WTC11 (cell line): ENCODE data around the gene VTI1B. TPM values are rescaled to one million over a fixed set of nuclear protein-coding genes. Genes with fewer than 3 reads are reported as not detected.

Experiments used
- ATAC-seq: fragments of 200-7000 bp; cut with Tn5 transposase; 2 replicates; pipeline ENCODE4 v1.10.0; 2021; ENCODE audit warnings: mild to moderate bottlenecking, moderate library complexity
- CTCF ChIA-PET: fragments of 300-600 bp; sonication (Branson Sonifier 250); formaldehyde crosslinking; loops from one replicate; lab custom pipeline; 2021; ENCODE audit warnings: antibody characterized with exemption; lab: Charles Lee
- POLR2A ChIA-PET: fragments of 350-600 bp; sonication (Branson Sonifier 250); formaldehyde crosslinking; loops from one replicate; lab custom pipeline; 2021; ENCODE audit warnings: antibody characterized with exemption; lab: Charles Lee
- DNase-seq: peaks from one replicate; pipeline ENCODE4 v3.0.0; 2021; ENCODE audit warnings: low spot score
- H3K27ac Mint-ChIP-seq: 2 replicates; pipeline ENCODE4 v1.8.0; 2021; ENCODE audit warnings: mixed read lengths
- H3K27me3 Mint-ChIP-seq: 2 replicates; pipeline ENCODE4 v1.8.0; 2021; ENCODE audit warnings: low read depth, mild to moderate bottlenecking, moderate library complexity, mixed read lengths
- H3K36me3 Mint-ChIP-seq: 2 replicates; pipeline ENCODE4 v1.8.0; 2021; ENCODE audit warnings: mixed read lengths
- H3K4me1 Mint-ChIP-seq: 2 replicates; pipeline ENCODE4 v1.8.0; 2022; ENCODE audit warnings: mixed read lengths
- H3K4me3 Mint-ChIP-seq: 2 replicates; pipeline ENCODE4 v1.8.0; 2021; ENCODE audit warnings: mild to moderate bottlenecking, moderate library complexity, mixed read lengths
- H3K9me3 Mint-ChIP-seq: 2 replicates; pipeline ENCODE4 v1.8.0; 2021; ENCODE audit warnings: mixed read lengths
- EMX1 ChIP-seq: fragments of 250-450 bp; sonication (Bioruptor Pico); IDR thresholded peaks from 2 replicates; pipeline ENCODE4 v1.8.0; 2021; ENCODE audit warnings: mild to moderate bottlenecking
- ETV6 ChIP-seq: sonication (generic); formaldehyde crosslinking; IDR thresholded peaks from 2 replicates; pipeline ENCODE4 v1.8.1; 2022; ENCODE audit warnings: mild to moderate bottlenecking, missing genetic modification reagents
- FOXP4 ChIP-seq: sonication (generic); formaldehyde crosslinking; IDR thresholded peaks from 2 replicates; pipeline ENCODE4 v1.8.0; 2022; ENCODE audit warnings: mild to moderate bottlenecking, missing genetic modification reagents
- GTF2I ChIP-seq: fragments of 250-450 bp; sonication (Bioruptor Pico); conservative IDR thresholded peaks from 2 replicates; pipeline ENCODE4 v1.4.0; 2021; ENCODE audit warnings: mild to moderate bottlenecking
- PRRX2 ChIP-seq: fragments of 250-450 bp; sonication (Bioruptor Pico); IDR thresholded peaks from 2 replicates; pipeline ENCODE4 v1.8.0; 2021; ENCODE audit warnings: mild to moderate bottlenecking
- TP53 ChIP-seq: sonication (generic); formaldehyde crosslinking; IDR thresholded peaks from 2 replicates; pipeline ENCODE4 v1.8.1; 2023; ENCODE audit warnings: mild to moderate bottlenecking, missing genetic modification reagents
- ZBTB21 ChIP-seq: sonication (generic); formaldehyde crosslinking; IDR thresholded peaks from 2 replicates; pipeline ENCODE4 v1.8.1; 2023; ENCODE audit warnings: mild to moderate bottlenecking, missing genetic modification reagents, borderline replicate concordance
- ZNF317 ChIP-seq: sonication (generic); formaldehyde crosslinking; IDR thresholded peaks from 2 replicates; pipeline ENCODE4 v1.8.1; 2023; ENCODE audit warnings: low read depth, mild to moderate bottlenecking, moderate library complexity, missing genetic modification reagents, borderline replicate concordance
- ZNF396 ChIP-seq: fragments of 250-450 bp; sonication (Bioruptor Pico); IDR thresholded peaks from 2 replicates; pipeline ENCODE4 v1.8.0; 2021; ENCODE audit warnings: mild to moderate bottlenecking, moderate library complexity, borderline replicate concordance
- ZNF512 ChIP-seq: sonication (generic); formaldehyde crosslinking; IDR thresholded peaks from 2 replicates; pipeline ENCODE4 v1.8.1; 2022; ENCODE audit warnings: missing genetic modification reagents, borderline replicate concordance
- ZSCAN18 ChIP-seq: fragments of 250-450 bp; sonication (Bioruptor Pico); IDR thresholded peaks from 2 replicates; pipeline ENCODE4 v2.1.2; 2022; ENCODE audit warnings: mild to moderate bottlenecking, moderate library complexity
- total RNA-seq: library from RNA; stranded (reverse); gene quantifications from 3 replicates; pipeline ENCODE4 v1.2.3, GENCODE V29; 2021
- TF ChIP-seq, protein P1 (sequence below): fragments of 250-450 bp; sonication (Bioruptor Pico); IDR thresholded peaks from 2 replicates; pipeline ENCODE4 v1.9.0; 2021; ENCODE audit warnings: mild to moderate bottlenecking
- TF ChIP-seq, protein P2 (sequence below): sonication (generic); formaldehyde crosslinking; IDR thresholded peaks from 2 replicates; pipeline ENCODE4 v1.8.1; 2023; ENCODE audit warnings: mild to moderate bottlenecking, moderate library complexity, missing genetic modification reagents
- TF ChIP-seq, protein P3 (sequence below): sonication (generic); formaldehyde crosslinking; IDR thresholded peaks from 2 replicates; pipeline ENCODE4 v1.8.0; 2023; ENCODE audit warnings: missing genetic modification reagents, mild to moderate bottlenecking, borderline replicate concordance

Gene VTI1B
- total RNA-seq, 1 experiment from 2014 or later: 108 TPM

DNA sequence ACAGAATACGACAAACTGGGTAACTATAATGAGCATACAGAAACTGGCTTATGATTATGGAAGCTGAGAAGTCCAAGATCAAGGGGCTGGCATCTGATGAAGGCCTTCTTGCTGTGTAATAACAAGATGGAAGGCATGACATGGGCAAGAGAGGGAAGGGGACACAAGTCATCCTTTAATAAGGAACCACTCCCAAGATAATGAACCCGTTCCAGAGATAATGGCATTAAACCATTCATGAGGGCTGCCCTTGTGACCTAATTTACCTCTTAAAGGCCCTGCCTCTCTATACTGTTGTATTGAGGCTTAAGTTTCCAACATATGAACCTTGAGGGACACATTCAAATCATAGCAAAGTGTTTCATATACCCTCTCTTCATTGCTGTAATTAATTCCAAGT, 4.6 kb upstream of the VTI1B start (continued):
- TF ChIP-seq FOXP4: no peak

GRCh38 chr14:67675219-67675582, 769 bp upstream of the VTI1B start:
- H3K27me3 Mint-ChIP-seq: no peaks in the 10 kb centered on the region
- 0 out of 2 replicates have a peak, but pooled peaks have one; percentile 18 for TF ChIP-seq EMX1
- 0 out of 2 replicates have a peak, but pooled peaks have one; percentile 46 for TF ChIP-seq PRRX2
- TF ChIP-seq ZNF317 (CRISPR knock-in tag): no peak
- no peak for TF ChIP-seq ZNF396 (CRISPR knock-in tag)
- TF ChIP-seq, protein P1, sequence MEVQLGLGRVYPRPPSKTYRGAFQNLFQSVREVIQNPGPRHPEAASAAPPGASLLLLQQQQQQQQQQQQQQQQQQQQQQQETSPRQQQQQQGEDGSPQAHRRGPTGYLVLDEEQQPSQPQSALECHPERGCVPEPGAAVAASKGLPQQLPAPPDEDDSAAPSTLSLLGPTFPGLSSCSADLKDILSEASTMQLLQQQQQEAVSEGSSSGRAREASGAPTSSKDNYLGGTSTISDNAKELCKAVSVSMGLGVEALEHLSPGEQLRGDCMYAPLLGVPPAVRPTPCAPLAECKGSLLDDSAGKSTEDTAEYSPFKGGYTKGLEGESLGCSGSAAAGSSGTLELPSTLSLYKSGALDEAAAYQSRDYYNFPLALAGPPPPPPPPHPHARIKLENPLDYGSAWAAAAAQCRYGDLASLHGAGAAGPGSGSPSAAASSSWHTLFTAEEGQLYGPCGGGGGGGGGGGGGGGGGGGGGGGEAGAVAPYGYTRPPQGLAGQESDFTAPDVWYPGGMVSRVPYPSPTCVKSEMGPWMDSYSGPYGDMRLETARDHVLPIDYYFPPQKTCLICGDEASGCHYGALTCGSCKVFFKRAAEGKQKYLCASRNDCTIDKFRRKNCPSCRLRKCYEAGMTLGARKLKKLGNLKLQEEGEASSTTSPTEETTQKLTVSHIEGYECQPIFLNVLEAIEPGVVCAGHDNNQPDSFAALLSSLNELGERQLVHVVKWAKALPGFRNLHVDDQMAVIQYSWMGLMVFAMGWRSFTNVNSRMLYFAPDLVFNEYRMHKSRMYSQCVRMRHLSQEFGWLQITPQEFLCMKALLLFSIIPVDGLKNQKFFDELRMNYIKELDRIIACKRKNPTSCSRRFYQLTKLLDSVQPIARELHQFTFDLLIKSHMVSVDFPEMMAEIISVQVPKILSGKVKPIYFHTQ: no peak
- no peak for TF ChIP-seq ZNF512 (CRISPR knock-in tag)
- TF ChIP-seq GTF2I: 0 out of 2 replicates have a peak, but pooled peaks have one; percentile 11
- TF ChIP-seq, protein P2, sequence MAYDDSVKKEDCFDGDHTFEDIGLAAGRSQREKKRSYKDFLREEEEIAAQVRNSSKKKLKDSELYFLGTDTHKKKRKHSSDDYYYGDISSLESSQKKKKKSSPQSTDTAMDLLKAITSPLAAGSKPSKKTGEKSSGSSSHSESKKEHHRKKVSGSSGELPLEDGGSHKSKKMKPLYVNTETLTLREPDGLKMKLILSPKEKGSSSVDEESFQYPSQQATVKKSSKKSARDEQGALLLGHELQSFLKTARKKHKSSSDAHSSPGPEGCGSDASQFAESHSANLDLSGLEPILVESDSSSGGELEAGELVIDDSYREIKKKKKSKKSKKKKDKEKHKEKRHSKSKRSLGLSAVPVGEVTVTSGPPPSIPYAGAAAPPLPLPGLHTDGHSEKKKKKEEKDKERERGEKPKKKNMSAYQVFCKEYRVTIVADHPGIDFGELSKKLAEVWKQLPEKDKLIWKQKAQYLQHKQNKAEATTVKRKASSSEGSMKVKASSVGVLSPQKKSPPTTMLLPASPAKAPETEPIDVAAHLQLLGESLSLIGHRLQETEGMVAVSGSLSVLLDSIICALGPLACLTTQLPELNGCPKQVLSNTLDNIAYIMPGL (CRISPR knock-in tag): no peak
- peak; percentile 5; the same call in 1 of the 2 replicates for TF ChIP-seq ETV6 (CRISPR knock-in tag)
- TF ChIP-seq, all 79 proteins: peak for 4
- Mint-ChIP-seq H3K27ac (peak overlapping the region; percentile 96), H3K9me3 (no peaks in the 10 kb centered on the region), H3K4me1 (peaks cover 20% of the 10 kb centered on the region), H3K4me3 (peak overlapping the region; percentile 80), H3K36me3 (peaks cover 23% of the 10 kb centered on the region)
- DNase-seq (no peak), ATAC-seq (no peak)
- ChIA-PET POLR2A (interaction anchor here (1.1 to 1.2 kb wide), 3 partner anchors 20 to 75 kb away, joined by 3 to 9 read pairs (median 4); partner anchors contain the start of genes PIGH and RDH11), CTCF (interaction anchor here (0.8 to 2.2 kb wide), 7 partner anchors 8 to 148 kb away, joined by 3 to 17 read pairs (median 4); partner anchors contain the start of genes ARG2, PIGH and RDH11)

GRCh38 chr14:67674139-67674479, 323 bp downstream of the VTI1B start:
- Mint-ChIP-seq H3K9me3 (no peaks in the 10 kb centered on the region), H3K4me3 (peak overlapping the region; percentile 80), H3K27me3 (no peaks in the 10 kb centered on the region), H3K27ac (peak overlapping the region; percentile 87), H3K36me3 (peaks cover 23% of the 10 kb centered on the region), H3K4me1 (peaks cover 23% of the 10 kb centered on the region)
- ChIA-PET CTCF (interaction anchor here (0.8 to 2.2 kb wide), 3 partner anchors 30 to 147 kb away, joined by 3 to 17 read pairs (median 5); partner anchors contain the start of gene ARG2), POLR2A (interaction anchor here (1.1 kb wide), 1 partner anchor 55 kb away, joined by 4 read pairs; no protein-coding TSS in a partner anchor)
- TF ChIP-seq ZBTB21 (0 out of 2 replicates have a peak, but pooled peaks have one; percentile 39), TP53 (peak; percentile 38; the same call in 1 of the 2 replicates), ZSCAN18 (no peak)
- TF ChIP-seq, protein P3, sequence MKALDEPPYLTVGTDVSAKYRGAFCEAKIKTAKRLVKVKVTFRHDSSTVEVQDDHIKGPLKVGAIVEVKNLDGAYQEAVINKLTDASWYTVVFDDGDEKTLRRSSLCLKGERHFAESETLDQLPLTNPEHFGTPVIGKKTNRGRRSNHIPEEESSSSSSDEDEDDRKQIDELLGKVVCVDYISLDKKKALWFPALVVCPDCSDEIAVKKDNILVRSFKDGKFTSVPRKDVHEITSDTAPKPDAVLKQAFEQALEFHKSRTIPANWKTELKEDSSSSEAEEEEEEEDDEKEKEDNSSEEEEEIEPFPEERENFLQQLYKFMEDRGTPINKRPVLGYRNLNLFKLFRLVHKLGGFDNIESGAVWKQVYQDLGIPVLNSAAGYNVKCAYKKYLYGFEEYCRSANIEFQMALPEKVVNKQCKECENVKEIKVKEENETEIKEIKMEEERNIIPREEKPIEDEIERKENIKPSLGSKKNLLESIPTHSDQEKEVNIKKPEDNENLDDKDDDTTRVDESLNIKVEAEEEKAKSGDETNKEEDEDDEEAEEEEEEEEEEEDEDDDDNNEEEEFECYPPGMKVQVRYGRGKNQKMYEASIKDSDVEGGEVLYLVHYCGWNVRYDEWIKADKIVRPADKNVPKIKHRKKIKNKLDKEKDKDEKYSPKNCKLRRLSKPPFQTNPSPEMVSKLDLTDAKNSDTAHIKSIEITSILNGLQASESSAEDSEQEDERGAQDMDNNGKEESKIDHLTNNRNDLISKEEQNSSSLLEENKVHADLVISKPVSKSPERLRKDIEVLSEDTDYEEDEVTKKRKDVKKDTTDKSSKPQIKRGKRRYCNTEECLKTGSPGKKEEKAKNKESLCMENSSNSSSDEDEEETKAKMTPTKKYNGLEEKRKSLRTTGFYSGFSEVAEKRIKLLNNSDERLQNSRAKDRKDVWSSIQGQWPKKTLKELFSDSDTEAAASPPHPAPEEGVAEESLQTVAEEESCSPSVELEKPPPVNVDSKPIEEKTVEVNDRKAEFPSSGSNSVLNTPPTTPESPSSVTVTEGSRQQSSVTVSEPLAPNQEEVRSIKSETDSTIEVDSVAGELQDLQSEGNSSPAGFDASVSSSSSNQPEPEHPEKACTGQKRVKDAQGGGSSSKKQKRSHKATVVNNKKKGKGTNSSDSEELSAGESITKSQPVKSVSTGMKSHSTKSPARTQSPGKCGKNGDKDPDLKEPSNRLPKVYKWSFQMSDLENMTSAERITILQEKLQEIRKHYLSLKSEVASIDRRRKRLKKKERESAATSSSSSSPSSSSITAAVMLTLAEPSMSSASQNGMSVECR: 0 out of 2 replicates have a peak, but pooled peaks have one; percentile 33
- ATAC-seq (peak; percentile 74), DNase-seq (peak; percentile 81)
